DMS53 treated with DMSO at 0.1 percent for 48 hours (cell line): ENCODE data around the gene DOCK4.

Source experiments
- DNase-seq: peaks from one replicate; lab custom pipeline; 2025; ENCODE audit not compliant: unreplicated experiment; lab: John Stamatoyannopoulos, UW

The DOCK4 gene

DNA sequence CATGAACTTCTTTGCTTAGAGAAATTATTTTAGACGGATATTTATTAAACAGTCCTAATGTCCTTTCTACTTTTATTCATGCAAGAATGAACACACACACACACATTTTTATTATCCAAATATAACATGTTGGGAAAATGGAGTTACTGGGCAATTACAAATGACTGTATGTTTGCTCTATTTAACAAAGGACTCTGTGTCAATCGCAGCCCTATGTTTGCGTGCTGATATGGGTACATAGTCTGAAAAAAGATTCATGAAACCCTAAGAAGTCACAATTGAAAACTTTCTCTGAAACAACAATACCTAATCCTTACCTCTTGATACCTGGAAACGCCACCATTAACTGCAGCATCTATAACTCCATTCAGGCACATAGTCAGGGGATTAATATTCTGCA is 459.2 kb downstream of the DOCK4 start:
- DNase-seq, result no peak

DNA sequence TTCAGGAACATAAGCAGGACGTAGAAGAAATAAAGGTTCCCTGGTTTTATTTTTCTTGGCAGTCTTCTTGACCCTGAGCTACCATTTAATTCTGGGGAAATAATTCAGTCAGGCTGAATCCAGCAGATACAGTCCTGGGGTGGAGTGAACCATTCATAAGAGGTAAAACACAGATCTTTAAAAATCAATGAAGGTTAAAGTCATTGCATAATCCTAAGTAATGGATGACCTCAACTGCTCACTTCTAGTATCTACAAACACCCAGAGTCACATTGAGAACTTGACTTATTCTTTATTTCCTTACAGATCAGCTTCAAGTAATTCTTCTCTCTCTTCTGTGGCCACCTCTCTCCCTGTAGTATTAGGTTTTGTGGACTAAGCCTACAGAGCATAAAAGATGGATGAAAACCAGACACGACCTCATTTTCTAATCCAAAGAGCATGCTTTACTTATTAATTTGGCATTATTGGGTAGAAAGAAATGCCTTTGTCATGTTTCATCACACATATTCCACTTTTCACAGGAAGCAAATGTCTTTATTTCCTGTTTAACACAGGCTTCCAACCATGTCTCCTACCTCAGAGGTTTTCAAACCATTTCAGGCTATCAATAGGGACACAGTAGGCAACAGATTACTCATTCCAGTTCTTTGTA is 461.6 kb downstream of the DOCK4 start:
- DNase-seq, result no peak

DNA sequence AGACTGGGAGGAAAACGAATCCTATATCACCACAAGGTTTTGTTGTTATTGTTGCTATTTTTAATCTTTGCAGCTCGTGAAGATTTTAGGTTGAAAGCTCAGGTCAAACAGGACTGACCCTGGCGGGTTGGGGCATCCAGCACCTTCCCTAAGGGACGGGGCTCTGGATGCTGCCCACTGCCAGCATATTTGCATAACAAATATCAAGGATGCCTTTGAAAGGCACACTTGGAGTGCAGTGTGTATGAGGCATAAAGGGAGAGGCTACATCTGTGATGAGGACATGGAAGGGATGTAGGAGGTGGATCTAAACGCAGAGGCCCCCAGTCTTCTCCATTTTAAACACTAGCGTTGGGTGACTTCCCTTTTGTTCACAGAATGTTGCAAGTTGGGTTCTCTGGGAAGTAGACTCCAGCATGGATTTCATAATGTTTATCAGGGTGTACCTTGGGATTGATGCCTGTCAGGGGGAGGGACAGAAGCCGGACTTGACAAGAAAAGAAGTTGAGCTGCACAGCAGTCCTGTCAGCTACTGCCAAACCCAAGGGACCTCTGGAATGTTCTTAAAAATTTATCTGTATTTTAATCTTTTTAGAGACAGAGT is 462.9 kb downstream of the DOCK4 start:
- DNase-seq, result no peak

DNA sequence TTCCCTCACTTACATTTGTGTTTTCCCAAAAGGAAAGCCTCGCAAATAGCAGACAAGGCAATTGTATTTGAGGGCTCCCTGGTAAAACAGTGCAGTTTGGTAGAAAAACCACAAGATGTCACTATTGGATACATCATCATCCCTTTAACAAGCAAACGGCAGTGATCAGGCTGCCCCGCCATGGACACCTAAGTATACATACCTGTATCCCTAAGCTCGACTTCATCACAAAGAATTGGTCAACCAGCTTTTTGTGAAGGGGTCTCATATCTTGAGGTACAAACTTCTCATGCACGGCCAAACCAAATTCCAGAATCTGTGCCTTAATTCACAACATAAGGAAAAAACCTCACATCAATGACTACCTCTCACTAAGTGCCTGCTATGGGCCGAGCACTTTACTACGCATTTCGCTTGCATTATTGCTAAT is 464.4 kb downstream of the DOCK4 start:
- DNase-seq, result peak; percentile 83

DNA sequence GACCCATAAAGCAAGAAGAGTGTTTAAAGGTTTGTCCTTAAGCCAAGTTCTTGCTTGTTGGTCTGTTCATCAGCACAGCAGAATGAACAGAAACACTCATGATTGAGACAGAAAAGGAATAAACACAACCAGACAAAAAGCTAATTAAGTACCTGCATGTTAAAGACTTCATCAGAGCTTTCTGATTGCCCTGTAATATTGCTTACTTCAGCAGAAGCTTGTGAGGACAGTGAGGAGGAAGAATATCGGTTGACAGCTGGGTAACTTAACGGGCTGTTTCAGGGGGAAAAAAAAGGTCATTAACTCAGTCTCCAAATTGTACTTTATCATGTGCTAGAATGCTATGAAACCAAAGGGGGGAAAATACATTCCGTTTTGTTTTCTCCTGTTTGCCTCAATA is 465.3 kb downstream of the DOCK4 start:
- no peak for DNase-seq

DNA sequence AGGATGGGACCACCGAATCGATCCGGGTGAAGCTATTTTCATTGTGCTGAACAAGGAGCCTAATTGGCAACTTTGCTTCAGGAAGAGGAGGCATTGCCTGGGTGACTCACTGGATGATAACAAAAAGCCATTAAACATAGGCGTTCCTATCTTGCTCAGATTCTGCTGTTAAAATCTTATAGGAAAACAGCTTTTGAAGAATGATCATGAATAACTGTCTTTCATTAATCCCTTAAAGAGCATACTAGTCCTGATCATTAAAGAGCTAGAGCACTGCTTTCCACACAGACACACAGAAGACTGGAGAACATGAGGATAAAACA is 469.7 kb downstream of the DOCK4 start:
- no peak for DNase-seq

DNA sequence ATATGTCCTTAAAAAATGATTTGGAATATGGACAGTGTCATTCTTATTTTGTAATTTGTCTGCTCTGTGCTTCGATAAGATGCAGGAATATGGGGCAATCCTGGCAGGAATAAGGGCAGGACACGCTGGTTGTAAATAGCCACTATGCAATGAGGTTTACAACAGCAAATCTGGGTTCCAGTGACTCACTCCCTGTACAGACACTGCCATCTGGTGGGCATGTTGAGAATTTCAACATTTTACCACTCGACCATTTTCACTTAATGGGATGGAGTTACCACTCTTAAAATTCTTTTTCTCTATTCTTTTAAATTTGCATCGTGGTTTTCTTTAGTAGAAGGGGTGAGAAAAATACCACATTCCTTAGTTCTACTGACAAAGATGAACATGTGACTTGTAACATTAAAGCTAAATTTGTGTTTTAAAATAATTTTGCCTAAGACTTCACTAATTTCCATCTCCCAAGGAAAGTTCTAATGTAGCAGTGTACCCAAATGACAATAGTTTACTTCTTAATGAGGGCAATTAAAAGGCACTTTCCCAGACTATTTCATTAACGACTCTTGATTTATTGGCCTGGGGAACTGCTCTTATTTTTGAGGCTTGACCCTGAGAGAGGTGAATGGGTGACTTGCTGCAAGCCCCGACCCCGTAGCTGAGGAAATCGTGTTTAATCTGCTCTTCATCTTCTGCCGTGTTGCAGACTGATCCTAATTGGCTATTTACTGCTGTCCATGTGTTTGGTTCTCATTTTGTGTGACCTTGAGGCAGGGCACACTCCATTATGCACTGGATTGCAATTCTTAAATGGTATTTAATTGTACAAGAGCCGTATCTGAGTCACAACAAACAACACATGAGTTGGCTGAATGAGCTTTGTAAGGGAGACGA is 470.3 kb downstream of the DOCK4 start:
- peak; percentile 74 for DNase-seq

DNA sequence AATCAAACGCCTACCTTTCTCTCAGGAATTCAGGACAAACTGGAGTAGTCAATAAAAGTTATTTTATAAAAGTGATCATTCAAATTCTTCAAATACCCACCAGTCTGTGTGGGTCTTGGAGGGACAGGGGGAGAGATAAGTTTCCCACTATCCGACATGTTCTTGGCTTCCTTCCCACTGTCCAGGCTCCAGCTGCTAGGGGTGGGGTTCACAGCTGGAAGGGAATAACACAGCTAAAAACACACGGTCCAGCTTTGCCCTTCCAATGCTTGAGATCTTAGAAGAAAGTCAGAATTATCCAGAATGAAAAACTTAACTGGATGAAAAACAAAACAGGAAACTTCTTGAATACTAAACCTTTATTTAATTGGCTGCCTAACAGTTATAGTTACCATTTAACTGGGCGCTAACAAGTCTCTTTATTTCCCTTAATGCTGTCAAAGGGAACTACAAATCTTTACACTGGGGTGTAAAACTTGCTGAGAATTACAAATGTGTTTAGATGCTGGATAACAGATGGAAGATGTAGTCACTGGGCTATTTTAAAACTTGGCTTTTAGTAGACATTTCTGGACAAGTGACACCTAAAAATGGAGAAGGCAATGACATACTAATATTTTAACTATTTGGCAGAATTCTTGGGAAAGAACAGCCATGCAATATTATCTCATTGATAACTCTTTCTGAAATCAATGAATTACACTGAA is 471.1 kb downstream of the DOCK4 start:
- no peak for DNase-seq

DNA sequence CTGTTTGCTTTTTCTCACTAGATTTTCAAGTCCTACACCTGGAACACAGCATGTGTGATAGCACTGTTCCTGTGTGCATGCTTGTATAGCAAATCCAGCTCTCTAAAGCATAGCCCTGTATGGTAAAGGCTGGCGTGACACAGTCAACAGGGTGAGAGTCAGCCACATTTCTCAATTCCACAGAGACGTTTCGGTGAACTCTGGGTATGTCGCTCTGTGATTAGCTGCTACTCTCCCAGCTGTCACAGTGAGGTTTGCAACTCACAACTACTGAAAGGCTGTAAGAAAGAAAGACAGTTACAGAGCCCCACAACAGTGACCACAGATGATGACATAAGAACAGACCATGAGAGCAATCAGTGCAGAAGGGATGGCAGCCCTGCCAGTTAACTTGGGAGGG is 473.3 kb downstream of the DOCK4 start:
- DNase-seq, result no peak

DNA sequence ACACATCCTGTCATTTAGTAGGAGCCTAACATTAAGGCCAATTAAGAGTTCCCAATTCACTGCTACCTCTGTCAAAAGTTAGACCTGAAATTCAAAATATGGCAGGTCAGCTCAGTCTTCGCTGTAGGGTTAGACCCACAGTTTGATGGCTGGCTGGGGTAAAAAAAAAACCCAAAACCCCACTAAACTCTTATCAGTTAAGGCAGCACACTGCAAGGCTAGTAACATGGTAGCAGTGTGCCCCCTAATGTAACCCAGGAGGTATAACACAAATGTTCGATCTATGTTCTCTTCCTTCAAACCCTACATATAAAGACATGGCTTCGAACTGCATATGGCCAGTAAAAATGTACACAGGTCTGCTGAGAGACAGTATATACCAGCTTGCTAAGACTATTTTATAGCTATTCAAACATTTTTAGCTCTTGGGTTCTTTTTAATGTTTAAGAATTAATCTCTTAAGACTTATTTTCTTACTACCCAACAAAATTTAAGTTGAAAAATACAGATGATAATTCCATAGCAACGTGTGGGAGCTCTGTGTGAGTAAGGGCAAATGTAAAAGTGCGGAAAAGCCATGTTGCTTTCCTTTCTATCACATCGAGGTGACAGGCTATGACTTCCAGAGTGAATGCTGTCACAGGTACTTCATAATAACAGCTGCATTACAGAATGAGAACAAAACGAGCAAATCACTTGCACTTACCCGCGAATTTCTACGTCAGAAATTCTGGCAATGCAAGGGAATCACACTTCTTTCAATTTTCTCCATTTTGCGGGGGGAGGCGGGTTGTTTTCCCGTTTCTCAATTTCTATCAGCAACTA is 475.5 kb downstream of the DOCK4 start:
- peak; percentile 31 for DNase-seq

DNA sequence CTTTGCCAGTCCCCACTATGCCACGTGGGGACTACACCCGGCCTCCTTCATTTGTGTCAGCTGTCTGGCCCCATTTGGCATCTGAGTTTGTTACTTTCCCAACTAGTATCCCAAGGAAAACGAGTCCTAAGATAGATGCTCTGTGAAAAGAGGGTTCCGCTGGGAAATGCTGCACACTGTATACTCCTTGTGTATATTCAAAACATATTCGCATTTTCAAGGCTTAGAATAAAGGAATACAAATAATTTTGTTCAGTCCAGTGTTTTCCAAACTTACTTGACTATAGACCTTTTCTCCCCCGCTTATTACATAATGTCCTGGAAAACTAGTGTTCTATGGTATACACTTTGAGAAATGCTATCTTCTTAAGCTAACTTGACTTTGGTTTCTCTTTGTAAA is 476.1 kb downstream of the DOCK4 start:
- DNase-seq, result no peak

DNA sequence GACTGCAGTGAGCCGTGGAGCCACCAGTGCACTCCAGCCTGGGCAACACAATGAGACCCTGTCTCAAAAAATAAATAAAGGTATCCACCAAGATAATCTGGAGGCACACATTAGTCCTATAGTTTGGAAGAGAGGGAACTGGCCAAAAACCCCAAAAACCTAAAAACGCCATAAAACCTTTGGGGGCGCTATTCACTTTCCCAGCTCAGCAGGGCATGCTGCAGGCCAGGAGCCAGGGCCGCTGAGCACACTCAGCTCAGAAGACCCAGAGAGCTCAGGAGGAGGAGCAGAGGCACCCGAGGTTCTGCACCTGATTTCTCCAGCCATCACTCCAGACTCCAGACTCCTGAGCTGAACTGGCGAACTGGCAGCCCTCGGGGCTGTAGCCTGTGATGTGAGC is 476.7 kb downstream of the DOCK4 start:
- DNase-seq, result no peak

DNA sequence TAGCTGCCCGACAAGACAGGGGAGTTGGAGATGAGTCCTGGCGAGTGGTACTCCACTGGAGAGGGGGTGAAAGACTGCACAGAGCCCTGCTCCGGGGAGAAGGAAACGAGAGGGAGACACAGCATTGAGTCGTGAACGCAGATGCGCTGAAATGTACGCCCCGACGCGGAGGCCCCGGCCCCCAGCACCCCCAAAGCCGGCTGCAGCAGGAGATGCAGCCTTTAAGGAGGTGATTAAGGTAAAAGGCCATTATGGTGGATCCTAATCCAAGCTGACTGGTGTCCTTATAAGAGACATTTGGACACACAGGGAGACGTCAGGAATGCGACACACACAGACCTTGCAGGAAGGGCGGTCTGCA is 477.6 kb downstream of the DOCK4 start:
- DNase-seq, result no peak

DNA sequence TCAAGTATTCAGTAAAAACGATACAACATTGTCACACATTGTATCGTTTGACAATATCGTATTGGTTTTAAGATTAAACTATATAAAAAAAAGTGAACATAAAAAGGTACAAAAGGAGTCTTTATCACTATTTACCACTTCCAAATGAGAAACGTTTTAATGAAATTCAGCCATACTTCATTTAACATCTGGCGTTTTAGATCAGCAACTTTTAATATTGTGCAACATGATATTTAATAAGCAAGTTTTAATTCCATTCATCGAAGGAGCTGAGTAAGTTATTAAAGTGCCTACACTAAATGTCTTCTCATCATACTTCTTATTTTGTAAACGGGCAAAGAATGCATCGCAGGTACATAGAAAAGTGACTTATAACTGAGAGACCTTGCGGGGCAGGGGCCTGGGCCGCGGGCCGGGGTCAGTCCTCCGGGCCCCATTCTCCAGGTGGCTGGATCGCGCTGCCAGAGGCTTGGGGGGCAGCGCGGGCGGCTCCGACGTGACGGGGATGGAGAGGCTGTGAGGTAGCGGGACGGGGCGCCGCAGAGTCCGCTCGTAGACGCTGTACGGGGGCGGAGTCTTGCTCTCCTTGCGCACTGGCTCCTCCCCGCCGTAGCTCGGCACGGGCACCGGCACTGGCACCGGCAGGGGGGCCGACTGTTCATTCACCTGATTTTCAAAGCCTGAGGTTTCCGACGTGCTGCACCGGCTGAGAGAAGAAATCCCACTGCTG is 478.1 kb downstream of the DOCK4 start:
- DNase-seq, result no peak

DNA sequence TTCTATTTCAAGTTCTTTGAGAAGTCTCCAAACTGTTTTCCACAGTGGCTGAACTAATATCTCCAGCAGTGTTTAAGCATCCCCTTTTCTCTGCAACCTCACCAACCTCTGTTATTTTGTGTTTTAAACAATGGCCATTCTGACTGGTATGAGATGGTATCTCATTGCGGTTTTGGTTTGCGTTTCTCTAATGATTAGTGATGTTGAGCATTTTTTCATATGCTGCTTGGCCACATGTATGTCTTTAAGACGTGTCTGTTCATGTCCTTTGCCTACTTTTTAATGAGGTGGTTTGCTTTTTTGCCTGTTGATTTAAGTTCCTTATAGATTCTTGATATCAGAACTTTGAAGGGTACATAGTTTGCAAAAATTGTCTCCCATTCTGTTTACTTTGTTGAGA is 487.3 kb downstream of the DOCK4 start:
- no peak for DNase-seq

DNA sequence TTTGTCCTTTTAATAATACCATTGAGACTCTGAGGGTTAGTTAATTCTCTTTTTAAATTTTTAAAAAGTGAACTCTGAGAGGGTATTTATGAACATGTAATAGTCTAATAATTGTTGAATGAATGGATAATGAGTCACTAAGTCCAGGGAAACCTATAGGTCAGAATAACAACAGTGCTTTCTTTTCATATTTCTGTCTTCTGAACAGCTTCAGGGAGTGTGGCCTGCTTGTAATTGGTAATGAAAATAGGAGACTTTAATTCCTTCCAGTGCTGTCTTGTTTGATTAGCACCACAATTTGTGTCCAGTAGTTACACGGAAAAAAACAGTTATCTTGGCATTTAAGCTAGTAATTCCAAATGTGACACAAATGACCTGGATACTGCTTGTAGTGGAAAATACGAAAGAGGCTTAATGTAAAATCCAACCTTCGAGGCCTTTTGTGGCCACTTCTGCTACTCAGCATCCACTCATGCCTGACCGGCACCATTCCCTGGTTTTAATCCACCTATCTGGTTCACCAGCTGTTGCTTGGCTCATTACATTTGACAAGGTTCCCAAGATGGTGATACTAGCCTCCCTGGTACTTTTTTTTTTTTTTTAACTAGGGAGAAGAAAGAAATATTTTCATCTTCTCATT is 494.7 kb downstream of the DOCK4 start:
- no peak for DNase-seq

DNA sequence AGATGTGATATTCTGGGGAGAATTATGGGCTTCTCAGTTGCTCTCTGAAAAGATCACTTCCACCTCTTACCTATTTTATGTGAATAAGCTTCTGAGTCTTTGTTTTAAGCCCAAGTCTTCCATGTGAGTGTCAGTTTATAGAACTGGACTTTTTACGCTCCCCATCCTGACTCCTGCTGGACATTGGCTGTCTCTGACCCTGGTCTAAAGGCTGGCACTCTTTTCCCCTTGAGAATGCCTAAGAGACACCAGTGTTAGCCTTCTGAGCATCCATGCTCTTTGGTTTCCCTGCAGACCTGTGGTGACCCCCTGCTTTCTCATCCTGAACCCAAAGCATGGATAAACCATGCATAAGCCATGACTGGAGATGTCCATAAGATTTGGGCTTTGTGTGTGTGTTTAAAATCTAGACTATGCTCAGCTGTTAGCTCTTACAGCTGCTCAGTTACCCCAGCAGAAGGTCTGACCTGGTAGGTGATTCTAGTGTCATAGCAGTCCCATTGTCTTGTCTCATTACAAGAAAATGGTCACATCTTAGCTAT is 495.3 kb downstream of the DOCK4 start:
- no peak for DNase-seq

DNA sequence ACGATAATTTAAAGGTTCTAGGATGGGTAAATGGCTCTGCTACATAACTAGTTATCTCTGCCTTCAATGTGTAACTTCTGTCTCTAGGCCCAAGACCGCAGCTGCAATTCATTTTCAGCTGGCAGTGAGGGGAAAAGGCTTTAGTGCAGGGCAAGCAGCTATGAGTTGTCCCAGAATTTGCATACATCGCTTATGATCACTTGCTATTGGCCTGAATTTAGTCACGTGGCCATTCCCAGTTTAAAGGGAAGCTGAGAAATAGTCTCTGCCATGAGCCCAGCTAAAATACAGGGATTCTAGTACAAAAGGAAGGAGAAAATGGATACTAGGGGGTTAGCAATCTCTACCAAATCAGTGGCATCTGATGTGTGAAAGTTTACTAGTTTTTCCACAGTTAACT is 498.1 kb downstream of the DOCK4 start:
- DNase-seq, result no peak

DNA sequence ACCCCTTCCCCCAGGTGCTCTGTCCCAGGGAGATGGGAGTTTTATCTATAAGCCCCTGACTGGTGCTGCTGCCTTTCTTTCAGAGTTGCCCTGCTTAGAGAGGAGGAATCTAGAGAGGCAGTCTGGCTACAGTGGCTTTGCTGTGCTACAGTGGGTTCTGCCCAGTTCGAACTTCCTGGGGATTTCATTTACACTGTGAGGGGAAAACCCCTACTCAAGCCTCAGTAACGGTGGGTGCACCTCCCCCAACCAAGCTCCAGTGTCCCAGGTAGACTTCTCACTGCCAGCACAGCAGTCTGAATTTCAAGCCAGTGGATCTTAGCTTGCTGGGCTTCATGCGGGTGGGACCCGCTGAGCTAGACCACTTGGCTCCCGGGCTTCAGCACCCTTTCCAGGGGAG is 500.4 kb downstream of the DOCK4 start:
- no peak for DNase-seq

DNA sequence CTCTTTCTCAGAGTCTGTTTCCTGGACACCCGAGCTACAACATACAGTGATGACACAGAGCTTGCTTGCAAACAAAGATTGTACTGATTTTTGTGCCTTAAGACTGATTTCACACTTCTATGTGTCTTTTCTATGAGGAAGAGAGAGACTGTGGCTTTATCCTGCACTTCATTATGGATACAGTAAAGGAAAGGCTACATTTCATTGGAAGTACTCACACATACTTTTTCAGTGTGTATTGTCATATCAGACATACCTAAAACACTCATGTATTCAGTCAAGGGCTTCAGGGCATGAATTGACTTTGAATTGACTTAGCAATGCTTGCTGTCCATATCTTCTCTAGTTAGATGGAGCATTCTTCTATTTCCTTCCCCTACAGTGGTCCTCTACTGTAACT is 508.4 kb downstream of the DOCK4 start:
- no peak for DNase-seq
